Transverse colon (tissue), 4 donors: Measurements from ENCODE around the gene FNDC3B.

Experiments used
- CTCF ChIP-seq, 5 experiments: fragments of 200-600 bp in 3 of 5; fragments of 450-650 bp in 2 of 5; sonication (generic) in 3 of 5; IDR thresholded peaks; 1 replicate in 2 of 5; 2 replicates in 3 of 5; pipeline ENCODE4 v1.5.1; 2016 to 2017; ENCODE audit warnings: antibody characterized with exemption in 5 of 5, inconsistent platforms in 3 of 5, mild to moderate bottlenecking in 2 of 5, moderate library complexity in 1 of 5
- POLR2A ChIP-seq: fragments of 450-650 bp; IDR thresholded peaks from one replicate; pipeline ENCODE4 v1.6.1; 2016; ENCODE audit warnings: antibody characterized with exemption, mild to moderate bottlenecking, moderate library complexity
- POLR2AphosphoS5 ChIP-seq, 3 donors: sonication (generic); formaldehyde crosslinking; IDR thresholded peaks; one replicate each; pipeline ENCODE4 v1.6.1; 2016; ENCODE audit warnings: antibody characterized with exemption in 3 of 3

GRCh38 chr3:172388412-172389078, 349.2 kb downstream of the FNDC3B start:
- TF ChIP-seq POLR2AphosphoS5 (IDR thresholded peaks at IDR 0.05) (no peak), CTCF (IDR thresholded peaks at IDR 0.05) (no peak), POLR2A (no peak)
